Measurements from ENCODE around the gene HLA-DOA.

The HLA-DOA gene

DNA sequence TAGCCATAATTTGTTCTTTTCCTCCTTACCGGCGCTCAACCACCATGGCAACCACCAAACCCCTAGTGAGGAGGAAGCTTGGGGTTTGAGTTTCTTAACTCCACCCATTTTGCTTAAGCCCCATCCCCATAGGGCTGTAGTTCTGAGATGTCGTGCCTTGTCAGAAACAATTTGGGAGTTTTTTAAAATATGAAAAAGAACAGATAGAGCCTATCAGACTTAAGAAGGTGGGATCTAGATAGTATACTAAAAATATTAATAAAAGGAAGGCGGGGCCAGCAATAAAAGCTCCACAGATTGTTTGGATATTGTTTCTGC is 35.4 kb downstream of the HLA-DOA start:
- H3K4me1 ChIP-seq (ENCODE audit: insufficient read depth, poor library complexity, severe bottlenecking): no peaks in the 10 kb centered on the region
- peaks cover 83% of the 10 kb centered on the region for H3K36me3 ChIP-seq (ENCODE audit: low read depth)
- TF ChIP-seq, protein P1, sequence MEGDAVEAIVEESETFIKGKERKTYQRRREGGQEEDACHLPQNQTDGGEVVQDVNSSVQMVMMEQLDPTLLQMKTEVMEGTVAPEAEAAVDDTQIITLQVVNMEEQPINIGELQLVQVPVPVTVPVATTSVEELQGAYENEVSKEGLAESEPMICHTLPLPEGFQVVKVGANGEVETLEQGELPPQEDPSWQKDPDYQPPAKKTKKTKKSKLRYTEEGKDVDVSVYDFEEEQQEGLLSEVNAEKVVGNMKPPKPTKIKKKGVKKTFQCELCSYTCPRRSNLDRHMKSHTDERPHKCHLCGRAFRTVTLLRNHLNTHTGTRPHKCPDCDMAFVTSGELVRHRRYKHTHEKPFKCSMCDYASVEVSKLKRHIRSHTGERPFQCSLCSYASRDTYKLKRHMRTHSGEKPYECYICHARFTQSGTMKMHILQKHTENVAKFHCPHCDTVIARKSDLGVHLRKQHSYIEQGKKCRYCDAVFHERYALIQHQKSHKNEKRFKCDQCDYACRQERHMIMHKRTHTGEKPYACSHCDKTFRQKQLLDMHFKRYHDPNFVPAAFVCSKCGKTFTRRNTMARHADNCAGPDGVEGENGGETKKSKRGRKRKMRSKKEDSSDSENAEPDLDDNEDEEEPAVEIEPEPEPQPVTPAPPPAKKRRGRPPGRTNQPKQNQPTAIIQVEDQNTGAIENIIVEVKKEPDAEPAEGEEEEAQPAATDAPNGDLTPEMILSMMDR (IDR thresholded peaks at IDR 0.05; ENCODE audit: poor library complexity, severe bottlenecking): no peak
- H3K4me3 ChIP-seq (ENCODE audit: severe bottlenecking): peak overlapping the region; percentile 60
- DNase-seq (ENCODE audit: low spot score) (no peak), ATAC-seq (ENCODE audit: low read depth) (no peak)
- H3K9me3 ChIP-seq (ENCODE audit: severe bottlenecking): no peaks in the 10 kb centered on the region
- H3K27ac ChIP-seq (ENCODE audit: poor library complexity, severe bottlenecking): peak overlapping the region; percentile 99
- H3K27me3 ChIP-seq (ENCODE audit: insufficient read depth, poor library complexity, severe bottlenecking): no peaks in the 10 kb centered on the region

DNA sequence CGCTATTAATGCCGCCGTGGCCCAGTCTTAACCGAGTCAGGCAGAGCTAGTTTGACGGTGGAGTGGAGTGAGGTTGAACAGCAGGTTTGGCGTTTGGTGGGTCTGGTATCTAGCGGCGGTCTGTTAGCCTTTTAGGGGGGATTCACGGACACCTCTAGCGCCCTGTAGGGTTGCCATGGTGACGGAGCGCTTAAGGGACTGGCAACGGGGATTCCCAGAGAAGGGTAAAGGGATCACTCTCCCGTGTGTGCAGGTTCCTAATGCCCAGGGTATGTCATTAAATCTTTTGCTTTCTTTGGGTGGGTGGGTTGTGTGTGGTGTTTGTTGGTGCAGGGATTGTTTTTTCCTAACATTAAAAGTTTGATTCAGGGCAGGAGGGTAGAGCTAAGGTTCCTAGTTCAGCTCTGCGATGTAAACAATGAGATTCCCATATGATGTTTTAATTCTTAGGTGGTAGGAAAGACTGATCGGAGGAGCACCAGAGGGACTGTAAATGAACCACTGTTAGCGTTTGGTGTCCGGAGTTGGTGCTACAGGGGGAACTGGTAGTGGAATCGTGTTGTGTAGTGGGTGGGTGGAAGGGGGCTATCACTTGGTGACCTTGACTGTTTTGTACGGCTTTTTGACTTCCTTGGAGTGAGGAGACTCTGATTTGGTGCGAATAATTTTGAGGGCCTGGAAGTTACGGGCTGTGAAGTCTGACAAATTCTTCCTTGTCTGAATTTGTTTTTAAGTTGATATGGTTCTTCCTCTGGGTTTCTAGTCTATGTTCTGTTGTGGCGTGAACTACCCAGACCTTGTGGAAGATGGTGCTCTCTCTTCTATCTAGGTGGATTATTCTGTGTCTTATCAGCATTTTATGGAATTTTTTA is 36.0 kb downstream of the HLA-DOA start:
- ATAC-seq (ENCODE audit: low read depth) (no peak), DNase-seq (ENCODE audit: low spot score) (no peak)
- Histone ChIP-seq H3K27ac (ENCODE audit: poor library complexity, severe bottlenecking) (peak overlapping the region; percentile 99), H3K4me1 (ENCODE audit: insufficient read depth, poor library complexity, severe bottlenecking) (no peaks in the 10 kb centered on the region), H3K9me3 (ENCODE audit: severe bottlenecking) (no peaks in the 10 kb centered on the region), H3K36me3 (ENCODE audit: low read depth) (peaks cover 77% of the 10 kb centered on the region), H3K4me3 (ENCODE audit: severe bottlenecking) (peak overlapping the region; percentile 60), H3K27me3 (ENCODE audit: insufficient read depth, poor library complexity, severe bottlenecking) (no peaks in the 10 kb centered on the region)
- TF ChIP-seq, protein P1 (IDR thresholded peaks at IDR 0.05; ENCODE audit: poor library complexity, severe bottlenecking): no peak

DNA sequence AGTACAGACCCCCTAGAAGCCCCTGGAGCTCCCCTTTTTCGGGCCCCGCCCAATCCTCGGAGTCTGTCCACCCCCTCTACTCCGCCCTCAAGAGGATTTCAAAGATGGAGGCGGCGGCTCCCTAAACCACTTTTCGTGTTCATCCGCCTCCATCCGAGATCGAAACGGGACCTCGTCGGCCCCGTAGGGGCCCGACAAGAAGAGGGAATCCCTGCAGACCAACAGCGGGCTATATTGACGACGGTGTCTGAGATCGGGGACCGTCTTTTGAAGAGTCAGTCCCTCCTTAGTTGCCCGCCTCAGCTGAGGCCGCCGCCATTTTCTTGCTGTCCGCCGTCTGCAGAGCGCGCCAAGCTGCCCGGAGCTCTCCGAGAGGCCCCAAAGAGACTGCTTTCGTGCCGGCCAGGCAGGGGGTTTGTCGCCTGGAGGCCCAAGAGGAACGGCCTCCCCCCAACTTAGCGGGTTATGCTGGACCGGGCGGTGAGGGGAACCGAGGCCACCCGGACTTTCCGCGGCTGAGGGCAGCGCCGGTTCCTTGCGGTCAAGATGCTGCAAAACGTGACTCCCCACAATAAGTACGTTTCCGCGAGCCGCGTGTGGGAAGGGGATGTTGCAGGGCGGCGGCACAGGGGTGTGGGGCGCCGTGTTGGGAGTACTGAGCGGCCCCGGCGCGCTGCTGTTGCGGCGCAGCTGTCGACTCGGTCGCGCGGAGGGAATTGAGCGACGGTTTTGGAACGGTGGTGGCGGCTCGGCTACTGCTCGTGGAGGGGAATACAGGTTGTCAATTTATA is 36.8 kb downstream of the HLA-DOA start:
- ATAC-seq (ENCODE audit: low read depth) (no peak), DNase-seq (ENCODE audit: low spot score) (no peak)
- Histone ChIP-seq H3K4me3 (ENCODE audit: severe bottlenecking) (peak overlapping the region; percentile 60), H3K4me1 (ENCODE audit: insufficient read depth, poor library complexity, severe bottlenecking) (no peaks in the 10 kb centered on the region), H3K36me3 (ENCODE audit: low read depth) (peaks cover 68% of the 10 kb centered on the region), H3K27ac (ENCODE audit: poor library complexity, severe bottlenecking) (peak overlapping the region; percentile 99), H3K9me3 (ENCODE audit: severe bottlenecking) (no peaks in the 10 kb centered on the region), H3K27me3 (ENCODE audit: insufficient read depth, poor library complexity, severe bottlenecking) (no peaks in the 10 kb centered on the region)
- TF ChIP-seq, protein P1 (IDR thresholded peaks at IDR 0.05; ENCODE audit: poor library complexity, severe bottlenecking): no peak

DNA sequence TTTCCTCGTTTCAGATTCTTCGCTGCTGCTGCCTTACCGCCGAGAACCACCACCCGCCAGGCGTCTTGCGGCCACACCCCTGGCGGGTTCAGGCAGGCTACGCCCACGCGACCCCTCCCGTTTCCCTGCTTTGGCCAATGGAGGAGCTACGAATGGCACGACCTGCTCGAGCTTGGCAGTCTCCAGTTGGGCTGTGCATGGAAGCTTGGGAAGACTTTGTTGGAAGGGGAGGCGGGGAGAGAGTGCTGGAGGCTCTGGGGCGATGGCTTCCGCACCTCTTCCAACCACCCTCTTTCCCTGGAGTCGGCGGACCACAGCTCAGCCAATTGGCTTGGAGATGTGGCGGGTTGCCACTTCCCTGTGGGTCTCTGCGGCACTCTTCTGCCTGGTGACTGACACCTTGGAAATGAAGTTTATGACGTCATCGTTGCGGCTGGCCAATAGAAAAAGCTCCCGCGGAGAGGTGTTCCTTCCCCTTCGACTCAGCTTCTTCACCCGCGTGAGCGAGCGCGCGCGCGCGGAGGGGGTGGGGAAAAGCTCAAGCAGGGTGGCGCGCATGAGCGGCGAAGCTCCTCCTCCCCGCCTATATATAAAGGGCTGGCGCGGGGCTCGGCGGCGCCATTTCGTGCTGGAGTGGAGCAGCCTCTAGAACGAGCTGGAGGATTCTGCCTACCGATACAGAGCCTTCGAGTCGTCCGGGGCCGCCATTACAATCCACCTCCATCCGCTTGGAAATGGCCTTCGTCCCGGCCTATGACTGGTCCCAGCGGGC is 37.6 kb downstream of the HLA-DOA start:
- no peaks in the 10 kb centered on the region for H3K4me1 ChIP-seq (ENCODE audit: insufficient read depth, poor library complexity, severe bottlenecking)
- H3K9me3 ChIP-seq (ENCODE audit: severe bottlenecking): no peaks in the 10 kb centered on the region
- H3K27me3 ChIP-seq (ENCODE audit: insufficient read depth, poor library complexity, severe bottlenecking): no peaks in the 10 kb centered on the region
- peak; percentile 99 for DNase-seq (ENCODE audit: low spot score)
- H3K27ac ChIP-seq (ENCODE audit: poor library complexity, severe bottlenecking): peak overlapping the region; percentile 99
- peak overlapping the region; percentile 60 for H3K4me3 ChIP-seq (ENCODE audit: severe bottlenecking)
- H3K36me3 ChIP-seq (ENCODE audit: low read depth): peaks cover 61% of the 10 kb centered on the region
- peak; percentile 73 for ATAC-seq (ENCODE audit: low read depth)
- TF ChIP-seq, protein P1 (IDR thresholded peaks at IDR 0.05; ENCODE audit: poor library complexity, severe bottlenecking): no peak
